Activated CD4-positive, alpha-beta T cell treated with anti-CD3 and anti-CD28 coated beads for 36 hours (primary cell): ENCODE results near the gene NOX5. TPM values are rescaled to one million over a fixed set of nuclear protein-coding genes. Genes with fewer than 3 reads are reported as not detected.
A peak's percentile ranks its signal among the peaks of the same experiment; 100 is the strongest.

Experiments
- ATAC-seq: fragments of 200-7000 bp; cut with Tn5 transposase; one replicate; pipeline ENCODE4 v1.10.0; 2021; ENCODE audit warnings: mild to moderate bottlenecking, moderate library complexity
- CTCF ChIA-PET: fragments of 350-600 bp; sonication (Branson Sonifier 250); formaldehyde crosslinking; loops from one replicate; lab custom pipeline; 2021; ENCODE audit warnings: antibody characterized with exemption; lab: Charles Lee
- POLR2A ChIA-PET: fragments of 350-600 bp; sonication (Branson Sonifier 250); formaldehyde crosslinking; loops from one replicate; lab custom pipeline; 2021; ENCODE audit warnings: antibody characterized with exemption, inconsistent platforms; lab: Charles Lee
- DNase-seq: peaks from one replicate; pipeline ENCODE4 v3.0.0-alpha.2; 2020
- H3K27ac Mint-ChIP-seq: one replicate; pipeline ENCODE4 v1.8.0; 2021; ENCODE audit warnings: mixed read lengths
- H3K27me3 Mint-ChIP-seq: one replicate; pipeline ENCODE4 v1.8.0; 2021; ENCODE audit warnings: mixed read lengths
- H3K36me3 Mint-ChIP-seq: one replicate; pipeline ENCODE4 v1.8.0; 2021; ENCODE audit warnings: low read depth, mixed read lengths
- H3K4me1 Mint-ChIP-seq: one replicate; pipeline ENCODE4 v1.8.0; 2021; ENCODE audit warnings: mixed read lengths
- H3K4me3 Mint-ChIP-seq: one replicate; pipeline ENCODE4 v1.8.0; 2021; ENCODE audit warnings: mild to moderate bottlenecking, moderate library complexity, mixed read lengths
- H3K9me3 Mint-ChIP-seq: one replicate; pipeline ENCODE4 v1.8.0; 2021; ENCODE audit warnings: low read depth, mixed read lengths
- intact Hi-C, 2 experiments: fragments of 100-400 bp; cut with DNase I in 1 of 2; cut with micrococcal nuclease in 1 of 2; formaldehyde crosslinking; loops; one replicate each; pipeline versions ENCODE4 v1.14.2 to v1.15.1; 2022 to 2024; cut with DNase I, micrococcal nuclease
- total RNA-seq, 2 experiments: library from RNA; stranded (reverse); gene quantifications; one replicate each; pipeline ENCODE4 v1.2.3, GENCODE V29; 2021

NOX5 gene
- total RNA-seq, 2 experiments from 2014 or later, result not detected

DNA sequence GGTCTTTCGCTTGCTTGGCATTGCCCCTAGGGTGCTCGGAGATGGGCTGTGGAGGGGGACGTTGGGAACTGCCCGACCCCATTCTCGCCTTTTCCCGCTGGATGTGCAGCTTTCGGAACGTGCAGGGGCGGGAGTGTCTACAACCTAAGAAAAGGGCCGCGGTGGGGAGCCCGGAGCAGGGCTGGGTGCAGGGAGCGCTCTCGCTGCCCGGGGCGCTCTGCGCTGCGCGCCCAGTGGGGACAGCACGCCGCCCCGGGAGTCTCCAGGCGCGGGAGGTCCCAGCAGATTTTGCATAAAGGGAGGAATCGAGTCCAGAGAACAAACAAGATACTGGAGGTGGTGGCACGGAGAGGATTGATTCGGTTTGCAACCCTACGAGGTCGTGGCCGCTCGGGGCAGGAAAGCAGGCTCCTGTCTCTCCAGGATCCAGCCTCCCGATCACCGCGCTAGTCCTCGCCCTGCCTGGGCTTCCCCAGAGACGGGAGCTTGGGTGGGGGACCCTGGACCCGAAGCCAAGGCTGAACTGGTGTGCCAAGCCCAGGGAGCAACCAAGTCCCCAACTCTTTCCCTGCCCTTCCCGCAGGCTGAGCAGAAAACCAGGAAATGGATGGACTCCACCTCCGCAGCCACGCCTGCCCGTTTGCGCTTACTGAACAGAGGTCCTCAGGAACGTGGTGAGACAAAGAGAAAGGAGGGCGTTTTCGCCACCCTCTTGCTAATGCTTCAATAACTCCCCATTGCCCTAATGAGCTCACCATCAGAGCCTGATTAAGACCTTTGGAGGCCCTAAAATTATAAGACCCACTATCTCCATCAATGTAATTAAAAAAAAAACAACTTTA is 59.7 kb downstream of the NOX5 start:
- Mint-ChIP-seq H3K27me3 (peaks cover 37% of the 10 kb centered on the region), H3K36me3 (no peaks in the 10 kb centered on the region), H3K27ac (no peak overlapping the region), H3K4me3 (no peak overlapping the region), H3K4me1 (peaks cover 4% of the 10 kb centered on the region), H3K9me3 (peaks cover 4% of the 10 kb centered on the region)
- CTCF ChIA-PET, result no interaction called here
- intact Hi-C loops, result no loop called here
- DNase-seq (peak; percentile 15), ATAC-seq (no peak)
- POLR2A ChIA-PET, result no interaction called here

DNA sequence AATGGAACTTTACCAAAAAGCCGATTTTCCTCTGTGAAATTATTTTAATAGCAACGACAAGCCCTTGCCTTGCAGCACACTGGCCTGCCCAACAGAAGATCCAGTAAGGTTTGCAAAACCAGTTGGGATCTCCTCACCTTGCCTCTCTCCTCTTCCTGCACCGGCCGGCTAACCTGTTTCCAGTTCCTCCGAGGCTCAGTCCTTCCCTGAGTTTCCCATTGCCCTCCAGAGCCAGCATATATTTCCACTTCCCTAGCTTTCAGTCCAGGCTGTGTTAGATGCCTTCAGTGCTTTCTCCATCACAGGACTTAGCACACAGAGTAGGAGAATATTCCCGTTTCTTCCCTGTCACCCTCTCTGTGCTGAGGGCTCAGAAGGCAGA is 60.3 kb downstream of the NOX5 start:
- Mint-ChIP-seq H3K36me3 (no peaks in the 10 kb centered on the region), H3K27me3 (peaks cover 37% of the 10 kb centered on the region), H3K9me3 (peaks cover 4% of the 10 kb centered on the region), H3K4me3 (no peak overlapping the region), H3K4me1 (peaks cover 4% of the 10 kb centered on the region), H3K27ac (no peak overlapping the region)
- ChIA-PET POLR2A (no interaction called here), CTCF (no interaction called here)
- no peak for DNase-seq
- no peak for ATAC-seq
- intact Hi-C loops, result no loop called here

DNA sequence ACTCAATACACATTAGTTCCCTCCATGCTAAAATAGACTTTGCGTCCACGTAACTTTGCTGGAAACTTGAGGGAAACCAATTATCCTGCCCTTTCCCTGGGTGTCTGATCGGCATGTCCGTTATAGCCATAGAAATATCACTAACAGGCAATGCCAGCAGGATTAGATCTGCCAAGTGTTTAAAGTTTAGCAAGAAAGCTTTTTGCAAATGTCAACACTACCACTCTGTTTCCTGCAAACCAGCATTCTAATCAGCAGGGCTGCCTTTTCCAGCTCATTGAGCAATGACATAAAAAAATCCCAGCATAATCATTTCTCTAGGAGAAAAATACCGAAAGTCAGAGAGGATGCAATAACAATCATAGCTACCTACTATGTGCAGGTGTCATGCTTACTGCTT is 60.9 kb downstream of the NOX5 start:
- ATAC-seq (no peak), DNase-seq (no peak)
- CTCF ChIA-PET, result interaction anchor here (1.2 kb wide), 1 partner anchor 152 kb away, joined by 3 read pairs; no protein-coding TSS in a partner anchor
- H3K9me3 Mint-ChIP-seq, result peaks cover 2% of the 10 kb centered on the region
- H3K27ac Mint-ChIP-seq, result no peak overlapping the region
- peaks cover 34% of the 10 kb centered on the region for H3K27me3 Mint-ChIP-seq
- no peaks in the 10 kb centered on the region for H3K36me3 Mint-ChIP-seq
- no peak overlapping the region for H3K4me3 Mint-ChIP-seq
- peaks cover 4% of the 10 kb centered on the region for H3K4me1 Mint-ChIP-seq
- POLR2A ChIA-PET, result interaction anchor here (0.5 kb wide), 1 partner anchor 626 kb away, joined by 4 read pairs; no protein-coding TSS in a partner anchor
- intact Hi-C loops, result no loop called here

DNA sequence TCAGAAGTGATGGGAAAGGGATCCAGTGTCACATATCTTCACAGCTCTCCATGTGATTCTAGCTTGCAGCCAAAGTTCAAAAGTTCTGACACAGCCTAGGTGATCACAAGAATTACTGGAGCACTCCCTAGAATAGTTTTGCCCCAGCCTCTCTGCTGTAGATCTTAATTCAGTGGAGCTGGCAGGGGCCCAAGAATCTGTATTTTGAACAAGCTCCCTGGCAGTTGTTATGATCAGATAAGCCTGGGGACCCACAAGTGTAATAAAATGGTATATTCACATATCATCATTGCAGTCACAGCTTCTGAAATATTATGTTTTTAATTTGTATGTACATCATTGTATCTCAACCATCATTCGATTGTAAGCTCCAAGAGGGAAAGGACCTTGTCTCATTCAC is 62.3 kb downstream of the NOX5 start:
- ATAC-seq (no peak), DNase-seq (no peak)
- no peaks in the 10 kb centered on the region for H3K36me3 Mint-ChIP-seq
- ChIA-PET CTCF (interaction anchor here (1.2 to 1.3 kb wide), 3 partner anchors 17 to 151 kb away, joined by 3 to 4 read pairs (median 3); no protein-coding TSS in a partner anchor), POLR2A (no interaction called here)
- H3K9me3 Mint-ChIP-seq, result peaks cover 2% of the 10 kb centered on the region
- peaks cover 30% of the 10 kb centered on the region for H3K27me3 Mint-ChIP-seq
- no peak overlapping the region for H3K27ac Mint-ChIP-seq
- no peak overlapping the region for H3K4me3 Mint-ChIP-seq
- intact Hi-C loops, result no loop called here
- peaks cover 4% of the 10 kb centered on the region for H3K4me1 Mint-ChIP-seq

DNA sequence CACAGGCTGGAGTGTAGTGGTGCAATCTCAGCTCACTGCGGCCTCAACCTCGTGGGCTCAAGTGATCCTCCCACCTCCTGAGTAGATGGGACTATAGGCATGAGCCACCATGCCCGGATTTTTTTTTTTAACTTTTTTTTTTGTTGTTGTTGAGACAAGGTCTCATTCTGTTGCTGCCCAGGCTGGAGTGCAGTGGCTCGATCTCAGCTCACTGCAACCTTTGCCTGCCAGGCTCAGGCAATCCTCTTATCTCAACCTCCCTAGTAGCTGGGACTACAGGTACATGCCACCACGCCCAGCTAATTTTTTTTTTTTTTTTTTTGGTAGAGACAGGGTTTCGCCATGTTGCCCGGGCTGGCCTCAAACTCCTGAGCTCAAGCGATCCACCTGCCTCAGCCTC is 64.1 kb downstream of the NOX5 start:
- H3K27me3 Mint-ChIP-seq, result peaks cover 17% of the 10 kb centered on the region
- no peak overlapping the region for H3K27ac Mint-ChIP-seq
- CTCF ChIA-PET, result no interaction called here
- no peaks in the 10 kb centered on the region for H3K36me3 Mint-ChIP-seq
- no peak for ATAC-seq
- no peak for DNase-seq
- H3K4me1 Mint-ChIP-seq, result peaks cover 10% of the 10 kb centered on the region
- no peaks in the 10 kb centered on the region for H3K9me3 Mint-ChIP-seq
- H3K4me3 Mint-ChIP-seq, result no peak overlapping the region
- POLR2A ChIA-PET, result no interaction called here
- intact Hi-C loops, result no loop called here

DNA sequence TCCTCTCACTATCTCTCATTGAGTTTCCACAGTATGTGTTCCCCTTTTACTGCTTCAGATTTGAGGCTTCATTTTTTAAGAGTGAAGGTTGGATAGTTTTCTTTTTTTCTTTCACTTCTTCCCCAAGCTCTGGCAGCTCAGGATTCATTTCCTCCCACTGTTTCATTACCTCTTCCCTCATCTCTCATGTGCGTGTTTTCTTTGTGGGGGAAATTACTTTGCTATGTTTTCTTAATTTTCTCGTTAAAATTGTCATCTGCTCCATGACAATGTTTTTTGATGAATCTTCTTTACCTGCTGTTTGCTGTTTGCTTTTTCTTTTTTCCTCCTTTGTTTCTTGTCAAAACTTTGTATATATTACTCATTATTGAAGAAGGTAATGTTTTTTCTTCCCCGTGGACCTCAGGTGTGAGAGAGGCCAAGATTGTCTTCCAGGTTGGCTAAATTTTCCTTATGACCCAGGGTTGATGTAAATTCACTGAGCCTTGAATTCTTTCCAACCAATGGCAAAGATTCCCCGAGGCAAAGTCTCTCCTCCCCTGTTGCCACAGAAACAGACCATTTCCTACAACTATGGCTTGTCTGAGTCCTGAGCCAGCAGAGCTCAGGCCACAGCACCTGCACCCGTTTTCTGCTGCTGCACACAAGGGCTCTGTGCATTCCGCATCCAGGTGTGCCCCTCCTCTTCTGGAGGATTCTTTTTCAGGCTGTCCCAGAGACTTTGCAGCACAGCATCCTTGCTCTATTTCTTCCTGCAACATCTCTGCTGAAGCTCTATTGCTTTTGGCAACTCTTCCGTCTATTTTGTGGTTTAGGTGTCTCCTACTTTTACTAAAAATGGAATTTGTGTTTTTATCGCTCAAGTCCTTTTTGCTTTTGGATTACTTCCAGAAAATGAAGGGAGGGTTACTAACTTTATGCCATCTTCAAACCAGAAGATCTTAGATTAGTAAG is 66.1 kb downstream of the NOX5 start:
- CTCF ChIA-PET, result interaction anchor here (0.9 kb wide), 1 partner anchor 314 kb away, joined by 3 read pairs; no protein-coding TSS in a partner anchor
- ATAC-seq (no peak), DNase-seq (no peak)
- Mint-ChIP-seq H3K27me3 (peaks cover 5% of the 10 kb centered on the region), H3K36me3 (no peaks in the 10 kb centered on the region), H3K27ac (no peak overlapping the region), H3K4me1 (peaks cover 7% of the 10 kb centered on the region), H3K9me3 (no peaks in the 10 kb centered on the region), H3K4me3 (no peak overlapping the region)
- POLR2A ChIA-PET, result no interaction called here
- intact Hi-C loops, result no loop called here

DNA sequence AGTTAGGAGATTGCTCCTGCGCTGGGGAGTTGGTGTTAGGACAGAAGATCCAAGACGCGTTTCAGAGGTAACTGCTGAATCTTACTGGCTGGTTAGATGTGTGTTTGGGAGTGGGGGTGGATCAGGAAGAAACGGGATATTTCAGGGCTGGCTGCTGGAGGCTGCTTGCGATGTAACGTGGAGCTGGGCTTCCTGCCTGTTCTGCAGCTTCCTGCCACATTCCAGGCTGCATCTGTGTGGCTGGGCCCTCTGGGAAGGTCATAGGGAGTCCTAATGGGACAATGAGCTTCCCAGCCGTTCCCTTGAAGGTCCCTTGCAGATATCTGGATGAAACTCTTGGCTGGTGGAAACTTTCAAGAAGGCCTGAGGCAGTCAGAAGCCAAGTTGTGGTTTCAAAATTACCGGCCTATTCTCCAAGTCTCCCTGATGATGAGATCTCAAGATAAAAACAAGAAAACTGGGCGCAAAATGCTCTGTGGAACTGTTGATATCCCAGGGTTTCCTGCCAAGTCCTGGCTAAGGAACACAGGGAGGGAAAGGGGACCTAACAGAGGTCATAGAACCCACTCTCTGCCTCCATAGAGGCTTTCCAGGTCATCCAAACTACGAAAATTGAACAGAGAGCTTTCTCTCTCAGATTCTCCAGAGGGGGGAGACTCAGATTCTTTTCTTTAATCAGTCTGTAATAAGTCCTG is 67.0 kb downstream of the NOX5 start:
- Mint-ChIP-seq H3K4me3 (no peak overlapping the region), H3K27me3 (peaks cover 2% of the 10 kb centered on the region), H3K36me3 (no peaks in the 10 kb centered on the region), H3K9me3 (no peaks in the 10 kb centered on the region), H3K4me1 (peaks cover 7% of the 10 kb centered on the region), H3K27ac (no peak overlapping the region)
- ChIA-PET CTCF (interaction anchor here (0.6 kb wide), 1 partner anchor 325 kb away, joined by 3 read pairs; no protein-coding TSS in a partner anchor), POLR2A (no interaction called here)
- intact Hi-C loops, result no loop called here
- ATAC-seq (no peak), DNase-seq (no peak)

DNA sequence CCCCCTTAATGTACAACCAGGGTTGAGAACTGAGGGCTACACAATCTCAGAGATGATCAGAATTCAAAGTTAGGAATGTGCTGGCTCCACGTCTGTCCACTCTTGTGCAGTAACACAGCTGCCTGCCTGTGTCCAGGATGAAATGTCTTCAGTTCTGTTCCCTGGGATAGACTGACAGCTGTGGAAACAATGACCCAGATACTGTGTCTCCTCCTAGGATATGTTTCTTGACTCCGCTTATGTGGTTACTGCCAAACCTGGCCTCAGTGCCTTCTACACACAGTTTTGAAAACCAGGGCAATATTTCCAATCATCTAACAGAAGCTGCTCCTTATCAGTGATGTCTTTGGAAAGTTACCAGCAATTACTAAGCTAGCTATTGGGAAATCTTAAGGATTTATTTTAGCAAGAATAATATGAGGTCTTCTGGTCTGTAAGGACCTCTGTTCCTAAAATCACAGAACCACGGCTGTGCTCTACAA is 67.6 kb downstream of the NOX5 start:
- Mint-ChIP-seq H3K9me3 (no peaks in the 10 kb centered on the region), H3K27me3 (peaks cover 2% of the 10 kb centered on the region), H3K36me3 (no peaks in the 10 kb centered on the region), H3K4me3 (no peak overlapping the region), H3K27ac (no peak overlapping the region), H3K4me1 (peaks cover 7% of the 10 kb centered on the region)
- ChIA-PET CTCF (interaction anchor here (0.6 kb wide), 1 partner anchor 325 kb away, joined by 3 read pairs; no protein-coding TSS in a partner anchor), POLR2A (no interaction called here)
- ATAC-seq (no peak), DNase-seq (no peak)
- intact Hi-C loops, result no loop called here

DNA sequence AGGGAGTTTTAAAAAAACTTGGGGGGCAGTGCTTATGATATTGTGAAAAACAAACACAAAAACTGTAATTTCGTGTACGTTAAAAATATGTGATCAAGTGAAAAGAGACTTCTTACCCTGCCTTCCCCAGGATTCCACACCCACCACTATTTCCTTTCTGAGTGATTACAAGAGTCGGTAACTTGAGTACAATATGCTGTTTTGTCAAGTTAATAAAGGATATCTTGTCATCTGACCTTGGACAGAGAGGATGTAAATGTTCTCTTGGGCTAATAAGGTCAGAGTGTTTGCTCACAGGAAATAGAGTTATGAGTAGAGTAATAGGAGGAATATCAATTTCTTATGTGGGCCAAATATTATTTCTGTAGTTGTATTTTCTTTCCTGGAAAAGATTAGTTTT is 68.1 kb downstream of the NOX5 start:
- no peak overlapping the region for H3K4me3 Mint-ChIP-seq
- ChIA-PET POLR2A (no interaction called here), CTCF (interaction anchor here (0.7 kb wide), 1 partner anchor 48 kb away, joined by 5 read pairs; no protein-coding TSS in a partner anchor)
- H3K36me3 Mint-ChIP-seq, result no peaks in the 10 kb centered on the region
- H3K27ac Mint-ChIP-seq, result no peak overlapping the region
- no peak for DNase-seq
- ATAC-seq, result peak; percentile 16
- intact Hi-C loops, result no loop called here
- H3K27me3 Mint-ChIP-seq, result peaks cover 5% of the 10 kb centered on the region
- H3K9me3 Mint-ChIP-seq, result no peaks in the 10 kb centered on the region
- peaks cover 7% of the 10 kb centered on the region for H3K4me1 Mint-ChIP-seq

DNA sequence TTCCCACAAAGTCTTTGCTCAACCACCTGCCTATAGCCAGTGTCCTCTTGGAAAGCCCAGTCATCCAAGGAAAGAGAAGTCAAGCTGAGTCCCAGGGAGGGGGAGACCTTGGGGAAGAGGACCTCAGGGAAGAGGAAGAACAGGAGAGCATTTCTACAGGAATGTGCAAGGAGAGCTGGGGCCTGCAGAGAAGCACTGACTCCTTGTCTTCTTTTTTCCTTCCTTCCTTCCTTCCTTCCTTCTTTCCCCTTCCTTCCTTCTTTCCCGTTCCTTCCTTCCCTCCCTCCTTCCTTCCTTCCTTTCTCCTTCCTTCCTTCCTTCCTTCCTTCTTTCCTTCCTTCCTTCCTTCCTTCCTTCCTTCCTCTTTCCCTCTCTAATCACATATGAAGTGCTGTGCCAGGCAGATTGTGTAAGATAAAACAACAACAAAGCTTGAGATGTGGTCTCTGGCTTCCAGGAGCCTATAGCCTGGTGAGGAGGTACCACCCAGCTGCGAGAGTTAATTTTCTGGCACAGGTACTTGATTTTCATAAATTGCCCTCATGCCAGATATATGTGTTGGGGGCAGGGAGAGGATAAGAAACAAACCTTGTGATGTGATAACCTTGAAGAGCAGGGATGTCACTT is 70.0 kb downstream of the NOX5 start:
- Mint-ChIP-seq H3K9me3 (no peaks in the 10 kb centered on the region), H3K27ac (no peak overlapping the region), H3K27me3 (peaks cover 12% of the 10 kb centered on the region), H3K36me3 (no peaks in the 10 kb centered on the region), H3K4me1 (peaks cover 7% of the 10 kb centered on the region), H3K4me3 (no peak overlapping the region)
- POLR2A ChIA-PET, result no interaction called here
- DNase-seq, result no peak
- CTCF ChIA-PET, result no interaction called here
- ATAC-seq, result no peak
- intact Hi-C loops, result no loop called here
